ENCODE measurements around the gene IPPK.
"Not testable (repeated sequence)": the region's sequence is repeated elsewhere in the genome, so short reads cannot be mapped to it uniquely, and the experiment has no call there.

DNA sequence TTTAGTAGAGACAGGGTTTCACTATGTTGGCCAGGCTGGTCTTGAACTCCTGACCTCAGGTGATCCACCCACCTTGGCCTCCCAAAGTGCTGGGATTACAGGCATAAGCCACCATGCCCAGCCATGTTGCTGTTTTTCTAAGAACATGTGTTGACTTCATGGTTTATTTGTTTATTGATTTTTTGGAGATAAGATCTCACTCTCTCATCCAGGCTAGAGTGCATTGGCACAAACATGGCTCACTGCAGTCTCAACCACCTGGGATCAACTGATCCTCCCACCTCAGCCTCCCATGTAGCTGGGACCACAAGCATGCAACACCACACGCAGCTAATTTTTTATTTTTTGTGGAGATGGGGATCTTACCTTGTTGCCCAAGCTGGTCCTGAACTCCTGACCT, 74.9 kb downstream of the IPPK start:
- TF ChIP-seq, protein P1, sequence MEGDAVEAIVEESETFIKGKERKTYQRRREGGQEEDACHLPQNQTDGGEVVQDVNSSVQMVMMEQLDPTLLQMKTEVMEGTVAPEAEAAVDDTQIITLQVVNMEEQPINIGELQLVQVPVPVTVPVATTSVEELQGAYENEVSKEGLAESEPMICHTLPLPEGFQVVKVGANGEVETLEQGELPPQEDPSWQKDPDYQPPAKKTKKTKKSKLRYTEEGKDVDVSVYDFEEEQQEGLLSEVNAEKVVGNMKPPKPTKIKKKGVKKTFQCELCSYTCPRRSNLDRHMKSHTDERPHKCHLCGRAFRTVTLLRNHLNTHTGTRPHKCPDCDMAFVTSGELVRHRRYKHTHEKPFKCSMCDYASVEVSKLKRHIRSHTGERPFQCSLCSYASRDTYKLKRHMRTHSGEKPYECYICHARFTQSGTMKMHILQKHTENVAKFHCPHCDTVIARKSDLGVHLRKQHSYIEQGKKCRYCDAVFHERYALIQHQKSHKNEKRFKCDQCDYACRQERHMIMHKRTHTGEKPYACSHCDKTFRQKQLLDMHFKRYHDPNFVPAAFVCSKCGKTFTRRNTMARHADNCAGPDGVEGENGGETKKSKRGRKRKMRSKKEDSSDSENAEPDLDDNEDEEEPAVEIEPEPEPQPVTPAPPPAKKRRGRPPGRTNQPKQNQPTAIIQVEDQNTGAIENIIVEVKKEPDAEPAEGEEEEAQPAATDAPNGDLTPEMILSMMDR (IDR thresholded peaks at IDR 0.05) = not testable (repeated sequence)
- not testable (repeated sequence) for TF ChIP-seq EZH2 (IDR thresholded peaks at IDR 0.05; ENCODE audit: borderline replicate concordance, insufficient read depth, low read depth, low read length, poor library complexity, severe bottlenecking)
